GM19397 (cell line): Measurements from ENCODE around the gene MBD4.
"Not testable (repeated sequence)": the region's sequence is repeated elsewhere in the genome, so short reads cannot be mapped to it uniquely, and the experiment has no call there.

Experiments
- ATAC-seq: cut with Tn5 transposase; IDR thresholded peaks from one replicate; pipeline ENCODE4 v1.9.1; 2021; ENCODE audit warnings: mild to moderate bottlenecking, moderate library complexity; ENCODE audit not compliant: unreplicated experiment

The MBD4 gene

DNA sequence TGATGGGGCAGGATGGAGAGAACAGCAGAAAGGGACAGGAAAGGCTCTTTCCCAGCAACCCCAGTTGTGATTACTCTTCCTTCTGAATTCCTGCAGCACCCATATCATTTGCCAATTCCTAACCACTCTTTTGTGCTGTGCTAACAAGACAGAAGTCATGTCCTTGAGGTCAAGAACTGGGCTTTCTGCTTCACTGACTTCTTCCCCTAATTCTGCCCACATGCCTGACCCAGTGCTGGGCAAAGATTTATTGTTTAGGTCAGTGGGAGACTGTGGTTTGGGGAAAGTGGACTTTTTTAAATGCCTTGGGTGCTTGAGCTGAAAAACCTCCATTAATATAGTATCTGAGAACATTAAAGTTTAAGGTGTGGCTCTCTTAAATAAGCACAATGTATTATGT is 7.1 kb downstream of the MBD4 start:
- ATAC-seq: no peak

DNA sequence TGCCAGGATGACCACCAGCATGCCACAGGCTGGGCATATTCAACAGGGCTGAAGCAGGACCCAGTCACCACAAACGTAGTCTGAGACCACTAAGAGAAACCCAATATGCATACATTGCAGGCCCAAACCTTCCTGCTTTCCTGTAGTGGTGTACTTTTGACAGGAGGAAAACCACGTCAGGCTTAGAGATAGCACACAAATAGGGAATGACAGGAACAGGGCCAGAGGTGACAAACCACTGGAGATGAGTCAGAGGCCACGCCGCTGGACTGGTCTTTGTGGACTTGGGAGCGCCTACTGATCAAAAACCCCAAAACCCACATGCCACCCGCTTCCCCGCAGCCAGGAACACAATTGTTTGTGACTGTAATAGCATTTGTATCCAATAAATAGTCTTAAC is 7.7 kb downstream of the MBD4 start:
- ATAC-seq: no peak

DNA sequence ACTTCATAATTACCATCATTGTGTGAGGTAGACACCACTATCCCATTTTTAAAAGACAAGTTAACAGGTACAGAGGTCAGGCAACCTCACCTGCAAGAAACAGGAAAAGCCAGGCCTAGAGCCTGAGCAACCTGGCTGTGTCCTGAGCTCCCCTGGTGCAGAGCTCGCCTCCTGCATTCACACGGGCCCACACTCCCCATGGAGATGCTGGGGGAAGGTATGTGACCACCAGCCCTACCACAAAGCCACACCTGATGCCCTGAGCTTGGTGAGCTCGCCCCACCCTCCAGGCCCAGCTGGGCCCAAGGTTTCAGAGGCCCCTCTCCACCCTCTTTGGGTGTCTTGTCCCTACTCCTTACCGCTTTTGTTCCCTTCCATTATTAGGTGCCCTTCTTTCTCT is 10.1 kb downstream of the MBD4 start:
- ATAC-seq: no peak

DNA sequence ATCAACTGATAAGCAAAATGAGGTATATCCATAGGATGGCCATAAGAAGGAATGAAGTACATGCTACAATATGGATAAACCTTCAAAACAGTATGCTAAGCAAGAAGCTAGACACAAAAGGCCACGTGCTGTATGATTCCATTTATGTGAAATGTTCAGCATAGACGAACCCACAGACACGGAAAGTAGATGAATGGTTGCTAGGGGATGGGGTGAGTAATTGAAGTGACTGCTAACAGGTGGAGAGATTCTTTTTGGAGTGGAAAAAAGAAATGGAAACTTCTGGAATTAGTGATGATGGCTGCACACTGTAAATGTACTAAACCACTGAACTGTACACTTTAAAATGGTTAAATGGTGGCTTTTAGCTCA is 10.7 kb downstream of the MBD4 start:
- ATAC-seq: no peak

DNA sequence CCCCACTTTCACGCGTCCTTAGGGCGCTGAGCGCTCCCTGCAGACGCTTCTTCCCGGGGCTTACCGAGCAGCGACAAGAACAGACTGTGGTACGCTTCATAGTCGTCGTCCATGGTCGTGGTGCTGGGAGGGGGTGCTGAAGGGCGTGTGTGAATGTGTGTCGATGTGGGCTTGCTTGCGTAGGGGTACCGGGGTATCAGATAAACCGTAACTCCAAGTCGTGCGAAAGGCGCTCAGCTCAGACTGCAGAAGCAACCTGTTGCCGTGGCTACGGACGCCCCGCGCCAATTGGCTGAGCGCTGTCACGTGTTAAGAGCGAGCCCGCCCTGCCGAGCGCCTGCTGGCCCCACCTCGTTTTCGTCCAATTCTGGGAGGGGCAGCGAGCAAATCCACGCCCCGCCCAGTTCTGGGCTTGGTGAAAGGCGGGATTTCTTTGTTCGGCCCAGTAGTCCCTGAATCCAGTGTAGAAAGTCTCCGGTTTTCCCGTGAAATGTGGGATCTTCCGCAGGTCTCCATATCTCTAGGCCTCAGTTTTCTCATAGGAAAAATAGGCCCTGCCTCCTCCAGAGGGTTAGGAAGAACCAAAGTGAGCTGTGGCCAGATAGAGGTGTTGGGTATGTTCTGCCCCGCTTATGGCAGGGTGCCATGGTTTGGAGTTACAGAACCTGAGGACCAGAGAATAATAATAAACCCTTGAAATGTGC is 11.2 kb downstream of the MBD4 start, which contains the start of gene EFCAB12:
Gene EFCAB12, minus strand, starts transcription at position 261 of the 704 bp plus-strand sequence. Its CDS starts 148 bp downstream, at position 113.
- ATAC-seq: peak; percentile 92

DNA sequence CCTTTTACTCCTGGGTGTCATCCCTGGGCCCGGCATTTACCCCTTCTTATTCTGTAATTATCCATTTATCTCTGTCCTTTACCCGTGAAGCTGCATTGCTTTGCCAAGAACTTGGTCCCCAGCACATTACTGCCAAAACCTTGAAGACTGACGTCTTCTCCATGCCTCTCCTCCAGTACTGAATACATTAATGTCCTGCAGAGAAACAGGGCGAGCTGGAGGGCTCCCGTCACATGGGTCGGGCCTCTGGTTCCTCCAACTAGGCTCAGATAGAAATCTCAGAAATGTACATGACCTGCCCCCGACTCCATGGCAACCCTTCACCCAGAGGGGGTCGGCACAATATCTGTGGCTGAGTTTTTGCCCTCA is 11.8 kb downstream of the MBD4 start:
- ATAC-seq: no peak

DNA sequence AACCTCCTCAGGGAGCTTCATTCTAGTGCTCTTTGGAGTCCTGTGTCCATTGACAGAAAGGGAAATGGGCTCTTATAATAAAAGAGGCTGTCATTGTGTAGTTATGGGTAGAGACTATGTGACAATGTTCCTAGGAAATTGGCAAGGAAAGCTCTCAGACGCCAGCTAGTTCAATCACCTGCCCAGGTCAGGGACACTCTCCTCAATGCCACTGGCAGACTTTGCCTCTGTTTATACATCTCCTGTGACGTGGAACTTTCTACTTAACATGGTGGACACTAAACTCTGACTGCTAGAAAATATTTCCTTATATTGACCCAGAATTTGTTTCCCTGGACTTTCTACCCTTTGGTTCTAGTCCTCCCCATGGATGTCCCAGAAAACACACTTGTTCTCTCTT is 14.1 kb downstream of the MBD4 start:
- ATAC-seq: no peak

DNA sequence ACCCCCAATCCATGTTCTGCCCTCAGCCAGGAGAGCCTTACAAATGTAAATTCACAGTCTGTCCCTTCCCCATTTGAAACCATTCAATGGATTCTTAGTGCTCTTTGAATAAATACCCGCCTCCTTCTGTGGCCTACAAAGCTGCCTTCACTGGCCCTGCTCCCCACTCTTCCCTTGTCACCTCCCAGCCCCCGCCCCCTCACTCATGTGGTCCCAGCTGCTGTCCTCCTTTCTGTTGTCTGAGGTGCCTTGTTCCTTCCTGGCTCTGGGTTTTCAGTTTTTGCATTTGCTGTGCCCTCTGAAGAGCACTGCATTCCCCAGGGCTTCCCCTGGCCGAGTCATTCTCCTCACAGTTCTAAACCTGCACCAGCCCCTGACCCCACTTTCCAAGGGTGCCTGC is 14.5 kb downstream of the MBD4 start:
- ATAC-seq: no peak

DNA sequence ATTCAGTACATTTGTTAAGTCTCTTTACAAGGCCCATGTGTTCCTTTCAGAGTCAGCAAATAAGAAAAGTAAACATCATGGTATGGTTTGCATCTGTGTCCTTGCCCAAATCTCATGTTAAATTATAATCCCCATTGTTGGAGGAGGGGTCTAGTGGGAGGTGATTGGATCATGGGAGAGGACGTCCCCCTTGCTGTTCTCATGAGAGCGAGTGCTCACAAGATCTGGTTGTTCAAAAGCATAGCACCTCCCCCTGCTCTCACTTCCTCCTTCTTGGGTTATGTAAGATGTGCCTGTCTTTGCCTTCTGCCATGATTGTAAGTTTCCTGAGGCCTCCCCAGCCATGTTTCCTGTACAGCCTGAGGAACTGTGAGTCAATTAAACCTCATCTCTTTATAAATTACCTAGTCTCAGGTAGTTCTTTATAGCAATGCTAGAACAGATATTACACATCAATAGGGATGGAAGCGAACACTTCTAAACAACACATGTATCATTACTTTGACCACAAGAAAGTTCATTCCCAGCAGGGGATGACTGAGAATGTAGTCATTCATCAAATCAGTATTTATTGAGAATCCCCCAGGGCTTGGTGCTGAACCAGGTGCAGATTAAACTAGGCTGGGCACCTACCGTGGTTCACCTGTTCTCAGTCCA is 15.4 kb downstream of the MBD4 start:
- no peak for ATAC-seq

DNA sequence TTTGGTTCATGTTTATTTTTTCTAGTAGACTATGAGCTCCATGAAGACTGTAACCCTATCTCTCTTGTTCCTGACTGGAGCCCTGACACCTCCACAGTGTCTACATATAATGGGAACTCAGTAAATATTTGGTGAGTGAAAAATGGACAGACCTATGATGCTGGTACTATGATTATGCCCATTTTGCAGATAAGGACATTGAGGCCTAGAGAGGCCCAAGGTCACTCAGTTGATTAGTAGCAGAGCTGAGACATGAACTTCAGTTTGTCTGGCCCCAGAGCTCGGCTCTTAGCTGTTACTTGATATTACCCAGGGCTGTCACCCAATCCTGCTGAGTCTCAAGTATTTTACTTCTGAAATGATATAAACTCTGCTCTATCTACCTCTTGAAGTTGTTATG is 16.9 kb downstream of the MBD4 start:
- ATAC-seq: no peak

DNA sequence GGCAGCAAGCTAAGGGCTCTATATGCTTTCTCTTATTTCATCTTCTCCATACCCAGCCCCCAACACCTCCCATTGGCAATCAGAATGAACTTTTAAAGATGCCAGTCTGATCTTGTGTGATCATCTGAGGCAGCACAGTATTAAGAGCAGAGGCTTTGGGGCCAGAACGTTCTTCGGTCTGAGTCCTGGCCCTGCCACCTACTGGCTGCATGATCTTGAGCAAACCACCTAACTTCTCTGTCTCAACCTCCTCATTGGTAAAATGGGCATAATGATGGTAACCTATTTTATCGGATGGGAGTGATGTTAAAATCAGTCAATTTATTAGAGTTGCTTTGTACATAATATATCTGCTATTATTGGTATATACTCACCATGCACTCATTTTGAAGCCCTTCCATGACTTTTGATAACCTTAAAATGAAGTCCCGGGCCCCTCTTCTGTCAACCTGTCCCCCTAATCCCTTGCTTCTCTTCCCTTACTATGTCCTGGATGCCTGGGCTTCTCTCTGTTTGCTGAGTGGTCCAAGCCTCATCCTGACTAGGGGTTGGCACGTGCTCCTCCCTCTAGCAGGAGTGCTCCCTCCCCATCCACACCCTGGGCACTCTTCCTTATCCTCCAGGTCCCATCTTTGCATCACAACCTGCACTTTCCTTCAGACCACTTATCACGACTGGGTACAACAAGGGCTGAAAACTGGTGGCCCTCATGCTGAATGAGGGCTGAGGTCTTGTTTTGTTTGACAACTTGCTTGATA is 17.6 kb downstream of the MBD4 start:
- no peak for ATAC-seq

DNA sequence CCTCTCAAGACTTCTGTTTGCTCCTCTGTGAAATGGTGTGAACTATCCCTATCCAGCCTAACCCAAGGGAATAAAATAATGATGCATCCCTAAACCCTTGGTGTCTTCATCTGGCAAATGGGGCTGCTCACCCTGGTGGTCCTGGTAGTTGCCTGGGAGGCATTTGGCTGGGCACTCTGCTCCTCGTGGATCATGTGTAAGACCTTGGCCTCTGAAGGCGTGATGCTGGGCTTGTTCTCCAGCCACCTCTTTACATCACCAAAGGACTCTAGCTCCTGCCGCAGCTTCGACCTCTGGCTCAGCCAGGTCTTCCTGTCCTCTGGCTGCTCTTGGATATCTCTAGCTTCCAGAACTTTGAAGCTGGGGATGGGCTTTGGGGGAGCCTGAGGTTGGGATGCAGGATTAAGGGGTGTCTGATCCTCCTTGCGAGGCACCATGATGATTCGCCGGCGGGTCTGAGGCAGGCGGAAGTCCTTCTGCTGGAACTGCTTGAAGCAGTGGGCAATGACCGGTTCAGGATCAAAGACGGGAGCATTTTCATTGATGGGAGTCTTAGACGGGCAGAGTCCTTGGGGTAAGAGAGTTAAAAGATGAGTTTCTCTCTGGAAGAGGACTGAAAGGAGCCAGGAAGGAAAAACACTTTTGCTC is 18.4 kb downstream of the MBD4 start:
- ATAC-seq: no peak

DNA sequence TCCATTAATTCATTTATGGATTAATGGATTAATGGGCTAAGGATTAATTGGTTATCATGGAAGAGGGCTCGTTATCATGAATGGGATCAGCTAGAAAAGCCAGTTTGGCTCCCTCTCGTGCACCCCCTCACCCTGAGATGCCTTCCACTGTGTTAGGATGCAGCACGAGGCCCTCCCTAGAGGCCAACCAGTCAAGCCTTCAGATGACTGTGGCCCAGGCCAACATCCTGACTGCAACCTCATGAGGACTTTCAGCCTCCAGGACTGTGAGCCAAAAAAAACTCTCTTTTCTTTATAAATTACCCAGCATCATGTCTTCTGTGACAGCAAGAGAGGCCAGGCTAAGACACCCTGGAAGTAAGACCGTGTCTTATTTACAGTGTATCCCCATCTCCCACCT is 20.3 kb downstream of the MBD4 start:
- ATAC-seq: no peak

DNA sequence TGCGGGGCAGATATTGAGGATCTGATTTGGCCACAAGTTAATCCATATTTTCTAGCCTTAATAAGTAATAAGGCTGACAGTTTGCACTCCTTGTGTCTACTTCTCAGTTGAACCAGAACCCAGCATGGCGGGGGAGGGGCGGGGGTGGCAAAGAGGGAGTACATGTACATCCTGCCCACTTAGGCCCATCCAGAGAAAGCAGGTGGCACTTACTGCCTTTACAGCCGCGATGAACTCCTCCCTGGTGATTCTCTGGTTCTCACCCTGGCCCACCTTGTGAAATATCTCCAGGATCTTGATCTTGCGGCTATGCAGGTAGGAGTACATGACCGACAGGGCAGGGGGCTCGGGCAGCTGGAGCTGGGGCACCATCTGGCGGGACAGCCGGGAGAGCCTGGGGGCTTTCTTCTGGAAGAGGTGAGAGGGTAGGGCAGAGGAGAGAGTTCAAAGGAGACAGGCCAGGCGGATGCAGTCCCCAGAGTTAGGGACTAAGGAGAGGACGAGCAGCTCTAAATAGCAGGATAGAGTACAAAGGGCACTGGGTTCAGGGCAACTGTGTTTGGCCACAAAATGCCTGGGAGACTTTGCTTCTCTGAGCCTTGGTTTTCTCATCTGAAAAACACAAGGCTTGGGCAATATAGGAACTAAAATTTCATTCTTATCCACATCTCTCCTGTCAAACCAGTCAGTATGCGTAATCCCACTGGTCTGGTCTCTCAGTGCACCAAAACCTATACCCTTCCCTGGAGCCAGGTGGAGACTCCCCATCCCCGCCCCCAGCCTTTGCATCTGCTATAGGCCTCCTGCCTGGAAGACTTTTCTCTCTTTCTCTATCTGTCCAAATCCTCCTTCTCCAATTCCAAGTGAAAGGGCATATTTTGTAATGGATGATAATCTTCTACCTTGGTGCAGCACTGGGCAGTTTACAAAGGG is 21.4 kb downstream of the MBD4 start:
- ATAC-seq: no peak

DNA sequence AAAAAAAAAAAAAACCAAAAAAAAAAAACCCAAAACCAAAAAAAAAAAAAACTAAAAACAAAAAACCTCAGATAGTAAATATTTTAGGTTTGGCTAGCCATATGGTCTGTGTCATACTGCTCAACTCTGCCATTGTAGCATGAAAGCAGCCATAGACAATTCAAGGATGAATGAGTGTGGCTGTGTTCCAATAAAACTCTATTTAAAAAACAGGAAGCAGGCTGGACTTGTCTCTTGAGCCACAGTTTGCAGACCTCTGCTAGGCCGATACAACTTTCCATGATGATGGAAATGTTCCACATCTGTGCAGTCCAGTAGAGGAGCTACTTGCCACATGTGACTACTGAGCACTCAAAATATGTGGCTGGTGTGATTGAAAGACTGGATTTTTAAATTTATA is 22.4 kb downstream of the MBD4 start:
- no peak for ATAC-seq

DNA sequence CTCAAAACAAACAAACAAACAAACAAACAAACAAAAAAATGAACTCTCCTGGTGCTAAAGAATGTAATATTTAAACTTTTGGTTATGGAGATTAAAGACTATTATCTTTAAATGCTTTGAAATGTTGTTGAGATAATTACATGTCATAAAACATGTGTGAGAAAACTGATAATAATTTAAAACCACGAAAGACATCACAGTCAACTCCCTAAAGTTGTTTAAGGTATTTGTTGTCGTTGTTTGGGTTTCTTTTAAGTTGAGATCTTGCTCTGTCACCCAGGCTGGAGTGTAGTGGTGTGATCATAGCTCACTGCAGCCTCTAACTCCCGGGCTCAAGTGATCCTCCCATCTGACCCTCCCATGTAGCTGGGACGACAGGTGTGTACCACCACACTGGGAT is 23.3 kb downstream of the MBD4 start:
- ATAC-seq: no peak

DNA sequence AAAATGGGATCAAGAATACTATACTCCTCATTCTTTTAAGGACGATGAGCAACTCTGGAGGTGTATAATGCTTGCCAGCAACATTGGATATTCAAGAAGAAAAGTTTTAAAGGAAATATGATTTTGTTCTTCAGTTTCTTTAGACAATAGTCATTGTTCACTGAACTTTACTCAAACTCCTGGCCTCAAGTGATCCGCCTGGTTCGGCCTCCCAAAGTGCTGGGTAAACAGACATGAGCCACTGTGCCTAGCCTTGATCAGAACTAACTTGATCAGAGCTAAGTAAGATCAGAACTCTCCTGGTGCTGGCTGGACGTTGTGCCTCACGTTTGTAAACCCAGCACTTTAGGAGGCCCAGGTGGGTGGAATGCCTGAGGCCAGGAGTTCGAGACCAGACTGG is 23.9 kb downstream of the MBD4 start:
- ATAC-seq: no peak

DNA sequence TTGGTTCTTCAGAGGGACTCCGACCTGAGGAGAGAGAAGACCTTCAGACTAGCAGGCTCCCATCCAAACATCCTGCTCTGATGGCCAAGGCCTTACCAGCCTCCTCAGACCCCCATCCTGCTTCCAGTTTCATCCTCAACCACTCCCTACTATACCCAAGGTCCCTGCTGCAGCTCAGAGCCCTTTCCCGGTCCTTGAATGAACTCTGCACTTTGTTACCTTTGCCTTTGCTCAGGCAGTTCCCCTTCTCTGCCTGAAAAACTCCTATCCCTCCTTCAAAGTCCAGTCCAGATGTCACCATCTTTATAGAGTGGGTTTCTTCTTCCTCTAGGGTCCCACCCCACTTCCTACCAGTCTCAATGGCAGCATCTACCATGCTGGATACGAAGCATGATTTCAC is 24.4 kb downstream of the MBD4 start:
- no peak for ATAC-seq

DNA sequence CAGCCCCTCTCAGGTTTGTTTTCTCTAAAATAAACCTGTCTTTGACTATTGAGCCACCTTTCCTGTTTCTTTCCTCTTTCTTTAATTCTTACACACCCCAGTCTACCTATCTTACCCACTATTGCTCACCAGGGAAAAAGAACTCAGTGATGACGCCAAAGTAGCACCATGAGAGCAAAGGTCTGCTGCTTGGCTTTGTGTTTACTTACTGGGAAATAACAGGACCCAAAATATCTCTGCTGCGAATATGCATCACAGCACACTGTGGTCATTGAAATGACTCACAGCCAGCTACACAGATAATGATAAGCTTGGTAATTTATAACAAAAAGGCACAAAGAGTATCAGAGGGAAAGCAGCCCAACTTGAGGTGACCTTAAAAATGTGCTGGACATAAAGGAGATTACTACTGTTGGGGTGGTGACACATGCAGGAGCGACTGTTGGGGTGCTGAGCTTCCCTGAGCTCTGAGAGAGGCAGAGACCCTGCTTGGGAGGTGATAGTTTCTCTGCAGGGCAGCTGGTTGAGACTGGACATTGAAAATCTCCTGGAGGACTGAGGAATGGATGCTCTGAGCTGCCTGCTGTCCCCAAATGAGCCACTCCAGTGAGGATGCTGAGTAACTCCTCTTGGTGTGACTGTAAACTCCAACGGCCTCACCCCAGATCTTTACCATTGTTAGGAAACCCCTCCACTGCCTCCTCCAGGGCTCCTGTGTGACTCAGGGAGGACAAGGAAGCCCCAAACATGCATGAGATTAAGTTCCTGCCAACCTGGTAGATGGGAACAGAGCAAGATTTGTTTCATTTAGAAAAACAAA is 25.9 kb downstream of the MBD4 start:
- peak; percentile 72 for ATAC-seq

DNA sequence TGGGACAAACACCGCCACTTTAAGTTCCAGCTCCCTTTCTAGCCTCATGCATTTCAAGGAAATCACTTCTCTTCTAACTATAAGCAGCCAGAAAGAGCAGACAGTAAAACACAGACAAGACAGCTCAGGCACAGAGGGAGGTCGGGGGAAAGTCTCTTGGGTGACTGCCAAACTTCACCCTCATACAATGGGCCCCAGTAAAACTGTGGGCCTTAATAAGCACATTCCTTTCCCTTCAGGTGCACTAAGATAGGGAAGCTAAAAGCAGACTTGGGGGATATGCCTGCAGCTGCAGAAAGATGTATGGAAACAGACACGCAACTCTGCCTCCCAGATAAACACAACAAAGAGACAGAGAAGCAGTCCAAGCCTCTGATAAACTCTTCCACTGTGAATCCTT is 26.5 kb downstream of the MBD4 start:
- not testable (repeated sequence) for ATAC-seq
